ENCODE data around the gene DHRS4L2.
"Not testable (repeated sequence)": the region's sequence is repeated elsewhere in the genome, so short reads cannot be mapped to it uniquely, and the experiment has no call there.

DNA sequence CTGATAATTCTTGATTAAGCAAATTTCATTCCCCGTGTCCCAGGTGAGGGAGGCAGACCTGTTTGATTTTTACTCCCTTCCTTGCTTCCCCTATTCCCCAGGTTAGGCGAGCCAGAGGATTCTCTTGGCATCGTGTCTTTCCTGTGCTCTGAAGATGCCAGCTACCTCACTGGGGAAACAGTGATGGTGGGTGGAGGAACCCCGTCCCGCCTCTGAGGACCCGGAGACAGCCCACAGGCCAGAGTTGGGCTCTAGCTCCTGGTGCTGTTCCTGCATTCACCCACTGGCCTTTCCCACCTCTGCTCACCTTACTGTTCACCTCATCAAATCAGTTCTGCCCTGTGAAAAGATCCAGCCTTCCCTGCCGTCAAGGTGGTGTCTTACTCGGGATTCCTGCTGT is 62.0 kb downstream of the DHRS4L2 start:
- TF ChIP-seq YY1 (IDR thresholded peaks at IDR 0.05; ENCODE audit: insufficient read depth, insufficient read length); SUZ12 (IDR thresholded peaks at IDR 0.05; ENCODE audit: extremely low read depth, insufficient read depth, insufficient read length); ZNF274 (IDR thresholded peaks at IDR 0.05; ENCODE audit: low read depth, low read length): not testable (repeated sequence)
